ENCODE measurements around the gene CCDC178. TPM values are rescaled to one million over a fixed set of nuclear protein-coding genes. Genes with fewer than 3 reads are reported as not detected.

Gene CCDC178
- total RNA-seq, 2 donors from 2014 or later: 3.2 to 5.9 TPM

GRCh38 chr18:33128581-33128980 lies 311.9 kb downstream of the CCDC178 start:
- intact Hi-C loops (cut with DNase I): no loop called here
- DNase-seq (ENCODE audit: low spot score): no peak
- Histone ChIP-seq H3K9me3 (no peaks in the 10 kb centered on the region), H3K27ac (no peak overlapping the region), H3K36me3 (no peaks in the 10 kb centered on the region), H3K4me3 (no peak overlapping the region), H3K4me1 (replicated peaks) (no peaks in the 10 kb centered on the region), H3K27me3 (replicated peaks; ENCODE audit: insufficient read depth) (no peaks in the 10 kb centered on the region)
- TF ChIP-seq POLR2AphosphoS5 (IDR thresholded peaks at IDR 0.05): no peak
- no peak for TF ChIP-seq POLR2A (IDR thresholded peaks at IDR 0.05)
- TF ChIP-seq CTCF (IDR thresholded peaks at IDR 0.05): no peak
- WGBS: 78% methylated on average over 4 of the region's 4 CpGs

GRCh38 chr18:33123862-33124518 lies 316.5 kb downstream of the CCDC178 start:
- WGBS: 47% methylated on average over 7 of the region's 7 CpGs
- H3K9me3 ChIP-seq: no peaks in the 10 kb centered on the region
- intact Hi-C loops (cut with DNase I): no loop called here
- no peaks in the 10 kb centered on the region for H3K27me3 ChIP-seq (replicated peaks; ENCODE audit: insufficient read depth)
- no peak for DNase-seq (ENCODE audit: low spot score)
- H3K27ac ChIP-seq: no peak overlapping the region
- no peaks in the 10 kb centered on the region for H3K4me1 ChIP-seq (replicated peaks)
- H3K4me3 ChIP-seq: no peak overlapping the region
- H3K36me3 ChIP-seq: no peaks in the 10 kb centered on the region
- TF ChIP-seq CTCF (IDR thresholded peaks at IDR 0.05): no peak
- no peak for TF ChIP-seq POLR2A (IDR thresholded peaks at IDR 0.05)
- TF ChIP-seq POLR2AphosphoS5 (IDR thresholded peaks at IDR 0.05): no peak

- no peaks in the 10 kb centered on the region for H3K36me3 ChIP-seq
- peak; percentile 6 for DNase-seq (ENCODE audit: low spot score)
- H3K9me3 ChIP-seq: no peaks in the 10 kb centered on the region
- no peak overlapping the region for H3K4me3 ChIP-seq
- no peaks in the 10 kb centered on the region for H3K4me1 ChIP-seq (replicated peaks)
- no peak overlapping the region for H3K27ac ChIP-seq
- no peaks in the 10 kb centered on the region for H3K27me3 ChIP-seq (replicated peaks; ENCODE audit: insufficient read depth)
- 25% methylated on average over 3 of the region's 3 CpGs for WGBS
- intact Hi-C loops (cut with DNase I): no loop called here
- TF ChIP-seq POLR2A (IDR thresholded peaks at IDR 0.05): no peak
- no peak for TF ChIP-seq CTCF (IDR thresholded peaks at IDR 0.05)
- TF ChIP-seq POLR2AphosphoS5 (IDR thresholded peaks at IDR 0.05): no peak
Observed at GRCh38 chr18:33116376-33116775, 324.1 kb downstream of the CCDC178 start.

GRCh38 chr18:33115917-33116316 lies 324.6 kb downstream of the CCDC178 start:
- H3K9me3 ChIP-seq: no peaks in the 10 kb centered on the region
- intact Hi-C loops (cut with DNase I): no loop called here
- TF ChIP-seq POLR2A (IDR thresholded peaks at IDR 0.05) (no peak), POLR2AphosphoS5 (IDR thresholded peaks at IDR 0.05) (no peak), CTCF (IDR thresholded peaks at IDR 0.05) (no peak)
- no peak overlapping the region for H3K27ac ChIP-seq
- no peak for DNase-seq (ENCODE audit: low spot score)
- 67% methylated on average over 1 of the region's 1 CpG for WGBS
- no peaks in the 10 kb centered on the region for H3K4me1 ChIP-seq (replicated peaks)
- no peaks in the 10 kb centered on the region for H3K27me3 ChIP-seq (replicated peaks; ENCODE audit: insufficient read depth)
- no peak overlapping the region for H3K4me3 ChIP-seq
- H3K36me3 ChIP-seq: no peaks in the 10 kb centered on the region

GRCh38 chr18:33115476-33115875 lies 325.0 kb downstream of the CCDC178 start:
- no peak for DNase-seq (ENCODE audit: low spot score)
- no peak overlapping the region for H3K27ac ChIP-seq
- TF ChIP-seq CTCF (IDR thresholded peaks at IDR 0.05) (no peak), POLR2A (IDR thresholded peaks at IDR 0.05) (no peak), POLR2AphosphoS5 (IDR thresholded peaks at IDR 0.05) (no peak)
- intact Hi-C loops (cut with DNase I): no loop called here
- WGBS: 95% methylated on average over 7 of the region's 7 CpGs
- H3K27me3 ChIP-seq (replicated peaks; ENCODE audit: insufficient read depth): no peaks in the 10 kb centered on the region
- no peaks in the 10 kb centered on the region for H3K36me3 ChIP-seq
- no peak overlapping the region for H3K4me3 ChIP-seq
- H3K9me3 ChIP-seq: no peaks in the 10 kb centered on the region
- H3K4me1 ChIP-seq (replicated peaks): no peaks in the 10 kb centered on the region

Data from prostate gland (tissue), 2 donors.